Fibroblast of lung (primary cell): ENCODE measurements around the gene SDHB.

Experiments
- EZH2 ChIP-seq: IDR thresholded peaks from 2 replicates; pipeline ENCODE4 v1.5.1; 2012; ENCODE audit warnings: low read length, control low read depth, mild to moderate bottlenecking; ENCODE audit errors: missing control alignments
- TF ChIP-seq, protein P1 (sequence below), 2 donors: IDR thresholded peaks in 1 of 2; conservative IDR thresholded peaks in 1 of 2; 1 replicate in 1 of 2; 2 replicates in 1 of 2; pipeline ENCODE4 v1.5.1; 2011 to 2012; ENCODE audit warnings: low read length in 2 of 2, control low read depth in 1 of 2, inconsistent platforms in 1 of 2, low read depth in 1 of 2, mild to moderate bottlenecking in 1 of 2

DNA sequence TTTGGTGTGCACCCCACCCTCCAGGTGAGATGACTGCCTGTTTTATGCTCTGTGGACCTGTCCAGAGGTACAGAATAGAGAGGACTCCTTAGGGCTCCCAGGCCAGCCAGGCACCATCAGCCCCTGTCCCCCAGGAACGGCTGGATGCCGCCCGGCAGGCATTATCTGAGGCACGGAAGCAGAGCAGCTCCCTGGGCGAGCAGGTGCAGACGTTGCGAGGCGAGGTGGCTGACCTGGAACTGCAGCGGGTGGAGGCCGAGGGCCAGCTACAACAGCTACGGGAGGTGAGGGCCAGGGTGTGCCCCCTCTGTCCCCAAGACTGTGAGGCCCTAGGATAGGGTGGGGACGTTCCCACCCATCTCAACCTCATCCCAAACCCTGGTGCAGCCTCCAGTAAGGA lies 84.2 kb downstream of the SDHB start:
- TF ChIP-seq, protein P1, sequence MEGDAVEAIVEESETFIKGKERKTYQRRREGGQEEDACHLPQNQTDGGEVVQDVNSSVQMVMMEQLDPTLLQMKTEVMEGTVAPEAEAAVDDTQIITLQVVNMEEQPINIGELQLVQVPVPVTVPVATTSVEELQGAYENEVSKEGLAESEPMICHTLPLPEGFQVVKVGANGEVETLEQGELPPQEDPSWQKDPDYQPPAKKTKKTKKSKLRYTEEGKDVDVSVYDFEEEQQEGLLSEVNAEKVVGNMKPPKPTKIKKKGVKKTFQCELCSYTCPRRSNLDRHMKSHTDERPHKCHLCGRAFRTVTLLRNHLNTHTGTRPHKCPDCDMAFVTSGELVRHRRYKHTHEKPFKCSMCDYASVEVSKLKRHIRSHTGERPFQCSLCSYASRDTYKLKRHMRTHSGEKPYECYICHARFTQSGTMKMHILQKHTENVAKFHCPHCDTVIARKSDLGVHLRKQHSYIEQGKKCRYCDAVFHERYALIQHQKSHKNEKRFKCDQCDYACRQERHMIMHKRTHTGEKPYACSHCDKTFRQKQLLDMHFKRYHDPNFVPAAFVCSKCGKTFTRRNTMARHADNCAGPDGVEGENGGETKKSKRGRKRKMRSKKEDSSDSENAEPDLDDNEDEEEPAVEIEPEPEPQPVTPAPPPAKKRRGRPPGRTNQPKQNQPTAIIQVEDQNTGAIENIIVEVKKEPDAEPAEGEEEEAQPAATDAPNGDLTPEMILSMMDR (conservative IDR thresholded peaks at IDR 0.05 in 1 of 2, IDR thresholded peaks at IDR 0.05 in 1 of 2; ENCODE audit: low read depth in 1 of 2, low read length in 2 of 2): no peak
- TF ChIP-seq EZH2: no peak
